Vagina (tissue), 2 donors: ENCODE data around the gene RAB32.

Source experiments
- CTCF ChIP-seq, 3 experiments: fragments of 450-650 bp in 2 of 3; fragments of 200-600 bp in 1 of 3; sonication (generic) in 1 of 3; IDR thresholded peaks; one replicate each; pipeline ENCODE4 v1.5.1; 2017 to 2019; ENCODE audit warnings: antibody characterized with exemption in 3 of 3, mild to moderate bottlenecking in 2 of 3, moderate library complexity in 2 of 3
- POLR2A ChIP-seq, 2 donors: fragments of 450-650 bp; IDR thresholded peaks; one replicate each; pipeline ENCODE4 v1.6.1; 2017; ENCODE audit warnings: antibody characterized with exemption in 2 of 2, mild to moderate bottlenecking in 2 of 2, moderate library complexity in 2 of 2
- POLR2AphosphoS5 ChIP-seq, 2 donors: sonication (generic); formaldehyde crosslinking; IDR thresholded peaks; one replicate each; pipeline ENCODE4 v1.9.0; 2017; ENCODE audit warnings: antibody characterized with exemption in 2 of 2, mild to moderate bottlenecking in 2 of 2, low read depth in 1 of 2; ENCODE audit not compliant: insufficient read depth in 1 of 2

- TF ChIP-seq CTCF (IDR thresholded peaks at IDR 0.05) (no peak), POLR2AphosphoS5 (IDR thresholded peaks at IDR 0.05; ENCODE audit: insufficient read depth in 1 of 2, low read depth in 1 of 2) (no peak), POLR2A (IDR thresholded peaks at IDR 0.05) (no peak)
These were observed 17.4 kb upstream of the RAB32 start for GRCh38 chr6:146526192-146526591.
